GM19238 (cell line): ENCODE measurements around the gene BTBD7.
A peak's percentile ranks its signal among the peaks of the same experiment; 100 is the strongest.
"Not testable (repeated sequence)": the region's sequence is repeated elsewhere in the genome, so short reads cannot be mapped to it uniquely, and the experiment has no call there.

Source experiments
- DNase-seq: peaks from one replicate; pipeline ENCODE4 v3.0.0; 2011; ENCODE audit warnings: low spot score; ENCODE audit not compliant: insufficient read length

The BTBD7 gene

GRCh38 chr14:93332853-93333630, at the start of gene BTBD7:
Gene BTBD7, minus strand, starts transcription at chr14:93333036. Its CDS starts 36,985 bp downstream, at chr14:93296051.
- peak; percentile 95 for DNase-seq

- DNase-seq = no peak
These were observed 48.8 kb upstream of the BTBD7 start for GRCh38 chr14:93381644-93382043.

GRCh38 chr14:93379831-93380230, 47.0 kb upstream of the BTBD7 start:
- DNase-seq = no peak

GRCh38 chr14:93375673-93376156, 42.9 kb upstream of the BTBD7 start:
- peak; percentile 19 for DNase-seq

- DNase-seq = peak; percentile 16
These were observed 37.0 kb upstream of the BTBD7 start for GRCh38 chr14:93369713-93370266.

- no peak for DNase-seq
These were observed 36.3 kb upstream of the BTBD7 start for GRCh38 chr14:93368996-93369712.

- not testable (repeated sequence) for DNase-seq
These were observed 22.0 kb upstream of the BTBD7 start for GRCh38 chr14:93354873-93355272.

GRCh38 chr14:93348292-93348691, 15.5 kb upstream of the BTBD7 start:
- DNase-seq = no peak

GRCh38 chr14:93347850-93348249, 15.0 kb upstream of the BTBD7 start:
- DNase-seq = no peak

GRCh38 chr14:93346926-93347721, 14.3 kb upstream of the BTBD7 start, which contains the start of gene COX8C:
Gene COX8C, plus strand, starts transcription at chr14:93347182. Its CDS starts 87 bp downstream, at chr14:93347269.
- DNase-seq = no peak

- DNase-seq = no peak
These were observed 11.0 kb upstream of the BTBD7 start for GRCh38 chr14:93343797-93344196.

- DNase-seq = no peak
These were observed 10.4 kb upstream of the BTBD7 start for GRCh38 chr14:93343266-93343665.

- no peak for DNase-seq
These were observed 5.0 kb upstream of the BTBD7 start for GRCh38 chr14:93337884-93338283.

GRCh38 chr14:93337143-93337753, 4.4 kb upstream of the BTBD7 start:
- no peak for DNase-seq

GRCh38 chr14:93333631-93334103, 831 bp upstream of the BTBD7 start:
- no peak for DNase-seq

- DNase-seq = peak; percentile 54
These were observed 411 bp downstream of the BTBD7 start for GRCh38 chr14:93332397-93332852.

GRCh38 chr14:93331728-93332396, 974 bp downstream of the BTBD7 start:
- no peak for DNase-seq

- DNase-seq = no peak
These were observed 1.7 kb downstream of the BTBD7 start for GRCh38 chr14:93331002-93331727.

GRCh38 chr14:93330609-93331000, 2.2 kb downstream of the BTBD7 start:
- no peak for DNase-seq
